B cell (primary cell): ENCODE results near the gene TACO1. TPM values are rescaled to one million over a fixed set of nuclear protein-coding genes. Genes with fewer than 3 reads are reported as not detected.
A peak's percentile ranks its signal among the peaks of the same experiment; 100 is the strongest.

Source experiments
- ATAC-seq: fragments of 200-7000 bp; cut with Tn5 transposase; one replicate; pipeline ENCODE4 v1.10.0; 2021; ENCODE audit warnings: low read depth, mild to moderate bottlenecking, moderate number of reproducible peaks, moderate library complexity
- CTCF ChIA-PET: fragments of 350-600 bp; sonication (Branson Sonifier 250); formaldehyde crosslinking; loops from one replicate; lab custom pipeline; 2021; ENCODE audit warnings: antibody characterized with exemption, inconsistent platforms; lab: Charles Lee
- POLR2A ChIA-PET: fragments of 350-600 bp; sonication (Branson Sonifier 250); formaldehyde crosslinking; loops from one replicate; lab custom pipeline; 2021; ENCODE audit warnings: antibody characterized with exemption; lab: Charles Lee
- DNase-seq: peaks from one replicate; pipeline ENCODE4 v3.0.0; 2013
- H2AFZ ChIP-seq: 2 replicates; pipeline ENCODE4 v1.6.1; 2012; ENCODE audit warnings: mild to moderate bottlenecking, low read depth, low read length; ENCODE audit not compliant: insufficient read depth, poor library complexity, severe bottlenecking
- H3K27ac ChIP-seq, 2 donors: 1 replicate in 1 of 2; 2 replicates in 1 of 2; pipeline ENCODE4 v1.5.1; 2012 to 2013; ENCODE audit warnings: low read length in 2 of 2, mild to moderate bottlenecking in 2 of 2, moderate library complexity in 1 of 2
- H3K27me3 ChIP-seq, 4 experiments: fragments of 200-600 bp in 1 of 4; sonication (generic) in 1 of 4; replicated peaks in 1 of 4; 1 replicate in 2 of 4; 2 replicates in 2 of 4; pipeline versions ENCODE4 v1.6.1 to v1.7.0; 2013 to 2016; ENCODE audit warnings: low read length in 3 of 4, mild to moderate bottlenecking in 2 of 4, mixed read lengths in 1 of 4, moderate library complexity in 1 of 4; ENCODE audit not compliant: insufficient read depth in 4 of 4, control insufficient read depth in 3 of 4; ENCODE audit errors: control extremely low read depth in 1 of 4
- H3K36me3 ChIP-seq, 2 experiments: replicated peaks in 1 of 2; 1 replicate in 1 of 2; 2 replicates in 1 of 2; pipeline versions ENCODE4 v1.6.1 to v1.7.1; 2013; ENCODE audit warnings: low read length in 1 of 2; ENCODE audit not compliant: insufficient read depth in 2 of 2, control insufficient read depth in 1 of 2; ENCODE audit errors: control extremely low read depth in 1 of 2, extremely low read depth in 1 of 2
- H3K4me1 ChIP-seq, 2 donors: fragments of 200-600 bp in 1 of 2; sonication (generic) in 1 of 2; 1 replicate in 1 of 2; 2 replicates in 1 of 2; pipeline versions ENCODE4 v1.5.1 to v1.6.1; 2013 to 2017; ENCODE audit warnings: low read length in 2 of 2; ENCODE audit not compliant: control insufficient read depth in 2 of 2, insufficient read depth in 2 of 2
- H3K4me2 ChIP-seq: replicated peaks from 2 replicates; pipeline ENCODE3; 2012; ENCODE audit warnings: mild to moderate bottlenecking, low read depth, low read length; ENCODE audit not compliant: poor library complexity, severe bottlenecking
- H3K4me3 ChIP-seq, 5 experiments: fragments of 200-600 bp in 1 of 5; sonication (generic) in 1 of 5; 1 replicate in 3 of 5; 2 replicates in 2 of 5; pipeline versions ENCODE4 v1.5.1 to v1.7.0; 2011 to 2016; ENCODE audit warnings: low read length in 4 of 5, mild to moderate bottlenecking in 4 of 5, low read depth in 2 of 5, control low read depth in 1 of 5, moderate library complexity in 1 of 5; ENCODE audit not compliant: insufficient read depth in 1 of 5; ENCODE audit errors: control extremely low read depth in 1 of 5, extremely low read depth in 1 of 5
- H3K79me2 ChIP-seq: fragments of 200-600 bp; sonication (generic); one replicate; pipeline ENCODE4 v1.6.0; 2016; ENCODE audit warnings: low read length; ENCODE audit not compliant: control insufficient read depth, insufficient read depth
- H3K9ac ChIP-seq: fragments of 200-600 bp; sonication (generic); 2 replicates; pipeline ENCODE4 v1.6.1; 2017; ENCODE audit warnings: mild to moderate bottlenecking, low read length, moderate library complexity
- H3K9me3 ChIP-seq, 3 donors: one replicate each; pipeline versions ENCODE4 v1.6.1 to v1.7.1; 2013; ENCODE audit warnings: low read length in 2 of 3; ENCODE audit not compliant: control insufficient read depth in 2 of 3, insufficient read depth in 1 of 3; ENCODE audit errors: control extremely low read depth in 1 of 3
- H4K20me1 ChIP-seq: 2 replicates; pipeline ENCODE4 v1.6.0; 2012; ENCODE audit warnings: mild to moderate bottlenecking, low read length; ENCODE audit not compliant: insufficient read depth, control insufficient read depth, poor library complexity, severe bottlenecking
- H3K27ac Mint-ChIP-seq: one replicate; pipeline ENCODE4 v1.8.0; 2021; ENCODE audit warnings: mixed read lengths
- H3K27me3 Mint-ChIP-seq: one replicate; pipeline ENCODE4 v1.8.0; 2021; ENCODE audit warnings: mixed read lengths
- H3K4me1 Mint-ChIP-seq: one replicate; pipeline ENCODE4 v1.8.0; 2021; ENCODE audit warnings: mixed read lengths
- H3K4me3 Mint-ChIP-seq: one replicate; pipeline ENCODE4 v1.8.0; 2021; ENCODE audit warnings: mixed read lengths
- H3K9me3 Mint-ChIP-seq: one replicate; pipeline ENCODE4 v1.8.0; 2022; ENCODE audit warnings: mixed read lengths; ENCODE audit not compliant: insufficient read depth
- EZH2 ChIP-seq: IDR thresholded peaks from 2 replicates; pipeline ENCODE4 v1.6.1; 2012; ENCODE audit warnings: borderline replicate concordance, low read depth, mild to moderate bottlenecking, moderate library complexity, low read length; ENCODE audit not compliant: insufficient read depth, poor library complexity, severe bottlenecking
- WGBS: methylation state at CpG from one replicate; pipeline ENCODE4 v1.1.5; 2013; ENCODE audit warnings: missing lambda C conversion rate; ENCODE audit not compliant: insufficient coverage; 5-methylcytosine and 5-hydroxymethylcytosine counted together
- intact Hi-C: fragments of 100-400 bp; cut with micrococcal nuclease; formaldehyde crosslinking; loops from one replicate; pipeline ENCODE4 v1.10.0; 2022
- polyA plus RNA-seq: library from polyadenylated mRNA; depleted of rRNA; stranded (reverse); fragments of >200 nt; gene quantifications from 2 replicates; pipeline ENCODE4 v1.2.3, GENCODE V29; 2012
- total RNA-seq, 2 donors: library from RNA; stranded (reverse); fragments of 120-200 nt in 1 of 2; gene quantifications; 1 replicate in 1 of 2; 2 replicates in 1 of 2; pipeline versions ENCODE4 v1.2.3 to v1.2.4, GENCODE V29; 2013 to 2022
- TF ChIP-seq, protein P1 (sequence below): fragments of 200-600 bp; IDR thresholded peaks from one replicate; pipeline ENCODE4 v1.8.0; 2022; ENCODE audit warnings: antibody characterized with exemption, mild to moderate bottlenecking

The TACO1 gene
- total and polyA plus RNA-seq, 2 donors (not counting 1 experiment from before 2014, with no cell fraction given) = 9.7 to 17.2 TPM

DNA sequence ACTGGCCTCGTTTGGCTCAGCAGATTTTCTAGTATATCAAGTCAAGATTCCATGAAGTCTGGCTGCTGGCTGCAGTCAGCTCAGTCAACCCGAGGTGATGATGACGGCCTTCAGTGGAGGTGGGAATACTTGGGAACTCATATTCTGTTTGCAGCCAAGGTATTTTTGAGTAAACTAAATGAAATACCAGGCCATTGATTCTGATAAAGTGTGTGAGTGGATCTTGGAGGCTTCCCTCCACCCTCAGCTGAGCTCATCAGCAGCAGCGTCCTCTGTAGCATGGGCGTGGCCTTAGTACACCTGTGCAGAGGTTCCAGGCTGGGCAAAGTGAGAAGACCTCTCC, 22.0 kb upstream of the TACO1 start:
- ATAC-seq (no peak), DNase-seq (no peak)
- CTCF ChIA-PET = no interaction called here
- 98% methylated on average over 3 of the region's 5 CpGs for WGBS
- Mint-ChIP-seq H3K27me3 (no peaks in the 10 kb centered on the region), H3K27ac (peak overlapping the region; percentile 11), H3K9me3 (no peaks in the 10 kb centered on the region), H3K4me1 (peaks cover 6% of the 10 kb centered on the region), H3K4me3 (no peak overlapping the region)
- POLR2A ChIA-PET = no interaction called here
- H2AFZ ChIP-seq = no peak overlapping the region
- peaks cover 42% of the 10 kb centered on the region for H3K79me2 ChIP-seq
- no peaks in the 10 kb centered on the region for H3K9me3 ChIP-seq
- no peak overlapping the region for H3K9ac ChIP-seq
- no peaks in the 10 kb centered on the region for H3K27me3 ChIP-seq
- no peaks in the 10 kb centered on the region for H3K4me1 ChIP-seq
- intact Hi-C loops = no loop called here
- peaks cover 5 to 56% of the 10 kb centered on the region in 2 experiments for H3K36me3 ChIP-seq
- H3K27ac ChIP-seq = no peak overlapping the region
- H4K20me1 ChIP-seq = peaks cover 64% of the 10 kb centered on the region
- no peak overlapping the region for H3K4me2 ChIP-seq
- H3K4me3 ChIP-seq = no peak overlapping the region
- no peak for TF ChIP-seq EZH2
- TF ChIP-seq, protein P1, sequence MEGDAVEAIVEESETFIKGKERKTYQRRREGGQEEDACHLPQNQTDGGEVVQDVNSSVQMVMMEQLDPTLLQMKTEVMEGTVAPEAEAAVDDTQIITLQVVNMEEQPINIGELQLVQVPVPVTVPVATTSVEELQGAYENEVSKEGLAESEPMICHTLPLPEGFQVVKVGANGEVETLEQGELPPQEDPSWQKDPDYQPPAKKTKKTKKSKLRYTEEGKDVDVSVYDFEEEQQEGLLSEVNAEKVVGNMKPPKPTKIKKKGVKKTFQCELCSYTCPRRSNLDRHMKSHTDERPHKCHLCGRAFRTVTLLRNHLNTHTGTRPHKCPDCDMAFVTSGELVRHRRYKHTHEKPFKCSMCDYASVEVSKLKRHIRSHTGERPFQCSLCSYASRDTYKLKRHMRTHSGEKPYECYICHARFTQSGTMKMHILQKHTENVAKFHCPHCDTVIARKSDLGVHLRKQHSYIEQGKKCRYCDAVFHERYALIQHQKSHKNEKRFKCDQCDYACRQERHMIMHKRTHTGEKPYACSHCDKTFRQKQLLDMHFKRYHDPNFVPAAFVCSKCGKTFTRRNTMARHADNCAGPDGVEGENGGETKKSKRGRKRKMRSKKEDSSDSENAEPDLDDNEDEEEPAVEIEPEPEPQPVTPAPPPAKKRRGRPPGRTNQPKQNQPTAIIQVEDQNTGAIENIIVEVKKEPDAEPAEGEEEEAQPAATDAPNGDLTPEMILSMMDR = no peak

DNA sequence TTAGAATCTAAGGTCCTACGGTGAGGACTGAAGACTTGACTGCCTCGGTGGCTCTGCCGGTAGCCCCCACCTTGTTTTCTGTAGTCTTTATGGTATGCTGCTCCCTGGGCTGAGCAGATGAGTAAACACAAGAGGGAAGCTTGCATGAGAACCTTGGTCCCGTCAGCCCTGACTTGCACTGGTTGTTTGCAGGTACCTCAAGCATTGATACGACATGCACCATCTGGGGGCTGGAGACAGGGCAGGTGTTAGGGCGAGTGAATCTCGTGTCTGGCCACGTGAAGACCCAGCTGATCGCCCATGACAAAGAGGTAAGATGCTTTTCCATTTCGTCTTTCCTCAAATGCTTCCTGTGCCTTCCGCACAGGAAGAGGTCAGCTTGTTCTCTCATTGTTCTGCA, 21.1 kb upstream of the TACO1 start:
- 91% methylated on average over 7 of the region's 11 CpGs for WGBS
- no peak overlapping the region for H3K4me3 ChIP-seq
- H3K79me2 ChIP-seq = peaks cover 37% of the 10 kb centered on the region
- ATAC-seq (no peak), DNase-seq (no peak)
- no peaks in the 10 kb centered on the region for H3K4me1 ChIP-seq
- H3K9me3 Mint-ChIP-seq = no peaks in the 10 kb centered on the region
- H3K36me3 ChIP-seq = peaks cover 5 to 61% of the 10 kb centered on the region in 2 experiments
- TF ChIP-seq EZH2 = no peak
- TF ChIP-seq, protein P1 = no peak
- no peaks in the 10 kb centered on the region for H3K9me3 ChIP-seq
- H3K4me1 Mint-ChIP-seq = peaks cover 2% of the 10 kb centered on the region
- ChIA-PET POLR2A (interaction anchor here (0.6 kb wide), 1 partner anchor 129 kb away, joined by 3 read pairs; no protein-coding TSS in a partner anchor), CTCF (interaction anchor here (0.7 kb wide), 1 partner anchor 52 kb away, joined by 4 read pairs; no protein-coding TSS in a partner anchor)
- intact Hi-C loops = no loop called here
- H2AFZ ChIP-seq = no peak overlapping the region
- H3K4me3 Mint-ChIP-seq = no peak overlapping the region
- no peak overlapping the region for H3K9ac ChIP-seq
- no peaks in the 10 kb centered on the region for H3K27me3 Mint-ChIP-seq
- peaks cover 55% of the 10 kb centered on the region for H4K20me1 ChIP-seq
- H3K27ac ChIP-seq = no peak overlapping the region
- no peak overlapping the region for H3K27ac Mint-ChIP-seq
- H3K27me3 ChIP-seq = no peaks in the 10 kb centered on the region
- H3K4me2 ChIP-seq = no peak overlapping the region
